ENCODE data around the gene IMMP1L.

IMMP1L gene

DNA sequence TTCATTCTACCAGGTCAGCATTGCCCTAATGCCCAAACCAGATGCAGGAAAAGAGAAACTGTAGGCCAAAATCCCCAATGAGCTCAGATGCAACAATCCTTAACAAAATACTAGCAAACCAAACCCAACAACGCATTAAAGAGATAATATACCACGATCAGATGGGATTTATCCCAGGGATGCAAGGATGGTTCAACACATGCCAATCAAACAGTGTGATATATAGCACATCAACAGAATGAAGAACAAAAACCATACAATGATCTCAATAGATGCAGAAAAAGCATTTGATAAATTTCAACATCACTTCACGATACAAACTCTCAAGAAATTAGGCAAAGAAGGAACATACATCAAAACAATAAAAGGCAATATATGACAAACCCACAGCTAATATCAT, 45.0 kb downstream of the IMMP1L start:
- no peak for DNase-seq

DNA sequence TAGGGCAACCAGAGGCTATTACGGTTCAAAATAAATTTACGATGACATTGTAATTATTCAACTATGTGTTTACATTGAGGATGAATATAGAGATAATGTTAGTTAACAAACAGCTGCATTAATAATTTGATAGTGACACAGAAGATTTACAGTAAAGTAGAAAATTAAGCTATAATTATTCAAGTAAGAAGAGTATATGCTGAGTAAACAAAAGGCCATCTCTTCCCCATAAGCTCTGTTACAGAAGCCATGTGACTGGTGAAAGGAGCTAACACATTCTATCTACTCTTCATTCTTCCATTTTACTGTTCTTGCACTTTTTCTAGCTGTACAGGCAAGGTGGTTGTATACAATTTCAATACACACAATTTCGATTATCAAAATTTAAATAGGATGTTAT, 54.2 kb downstream of the IMMP1L start:
- DNase-seq, result no peak

DNA sequence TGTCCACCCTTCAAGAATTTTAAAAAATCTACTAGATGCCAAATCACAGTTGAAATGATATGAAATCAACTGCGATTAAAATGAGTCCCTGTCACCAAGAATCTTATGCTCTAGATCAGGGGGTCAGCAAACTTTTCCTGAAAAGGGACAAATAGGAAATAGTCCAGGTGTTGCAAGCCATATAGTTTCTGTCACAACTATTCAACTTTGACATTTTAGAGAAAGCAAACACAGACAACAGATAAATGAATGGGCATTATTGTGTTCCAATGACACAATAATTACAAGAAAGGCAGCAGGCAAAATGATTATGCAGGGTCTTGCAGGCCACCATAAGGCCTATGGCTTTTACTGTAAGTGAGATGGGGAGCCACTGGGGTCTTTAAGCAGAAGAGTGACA, 58.6 kb downstream of the IMMP1L start:
- no peak for DNase-seq

DNA sequence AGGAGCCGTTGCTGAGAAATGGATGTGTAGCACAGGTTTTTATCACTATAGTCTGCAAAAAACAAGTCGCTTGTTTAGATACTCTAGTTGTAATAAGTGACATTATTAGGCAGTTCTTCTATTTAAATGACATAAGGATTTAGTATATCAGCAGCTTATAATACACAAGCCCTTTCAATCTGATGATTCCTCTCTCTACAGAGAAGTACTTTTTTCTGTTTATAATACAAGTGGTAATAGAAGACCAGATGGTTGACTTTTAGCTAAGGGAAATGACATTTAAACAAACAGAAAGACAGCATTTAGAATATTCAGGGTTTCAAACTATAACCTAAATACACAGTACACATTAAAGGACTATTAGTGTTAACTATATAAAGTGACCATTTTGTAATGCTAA, 60.4 kb downstream of the IMMP1L start:
- no peak for DNase-seq

DNA sequence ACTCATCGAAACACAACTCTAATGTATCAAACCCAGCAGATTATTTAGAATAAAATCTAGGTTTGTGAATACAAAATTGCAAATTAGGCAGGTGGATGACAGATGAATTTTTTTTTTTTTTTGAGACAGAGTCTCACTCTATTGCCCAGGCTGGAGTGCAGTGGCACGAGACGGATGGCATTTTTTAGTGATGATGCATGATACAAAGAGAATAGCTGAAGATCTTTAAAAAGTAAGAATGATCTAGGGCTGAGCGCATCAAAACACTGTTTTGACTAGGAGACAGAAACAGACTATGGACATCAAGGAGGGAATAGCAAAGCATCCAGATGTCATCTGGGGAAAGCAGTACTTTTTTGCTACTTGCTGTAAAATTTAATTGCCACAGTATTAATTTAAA, 63.8 kb downstream of the IMMP1L start:
- DNase-seq, result no peak

DNA sequence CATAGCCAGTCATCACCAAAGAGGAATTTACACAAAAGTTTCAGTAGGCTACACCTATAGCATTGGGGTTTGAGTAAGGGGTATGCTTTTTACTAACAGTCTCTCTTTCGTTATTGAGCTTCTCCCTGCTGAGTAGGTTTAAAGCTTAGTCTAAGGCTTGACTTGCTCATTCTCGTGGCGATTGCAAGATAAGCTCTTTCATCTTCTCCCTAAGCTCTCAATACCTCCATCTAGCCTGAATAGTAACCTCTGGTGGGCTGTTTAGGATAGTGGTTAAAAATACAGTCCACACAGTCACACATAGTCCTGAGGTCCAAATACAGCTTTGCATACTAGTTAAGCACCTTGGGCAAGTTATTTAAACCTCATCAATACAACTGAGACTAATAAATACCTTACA, 65.6 kb downstream of the IMMP1L start:
- DNase-seq, result no peak

DNA sequence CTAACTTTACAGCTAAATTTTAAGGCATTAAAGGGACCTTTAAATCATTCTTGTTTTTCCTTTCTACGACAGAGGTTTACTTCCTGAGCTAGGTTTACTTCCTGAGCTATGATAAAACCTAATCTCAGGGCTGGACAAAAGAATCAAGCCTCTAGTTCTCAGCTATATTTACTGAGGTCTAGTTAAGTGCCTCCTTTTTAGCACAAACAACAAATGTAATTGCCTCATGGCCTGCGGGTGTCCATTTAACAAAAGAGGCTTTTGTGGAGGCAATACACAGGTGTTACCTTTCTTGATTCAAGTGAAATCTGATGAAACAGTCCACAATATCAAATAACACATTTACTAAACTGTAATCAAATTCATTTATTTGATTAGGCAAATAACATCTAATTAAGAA, 67.3 kb downstream of the IMMP1L start:
- no peak for DNase-seq

DNA sequence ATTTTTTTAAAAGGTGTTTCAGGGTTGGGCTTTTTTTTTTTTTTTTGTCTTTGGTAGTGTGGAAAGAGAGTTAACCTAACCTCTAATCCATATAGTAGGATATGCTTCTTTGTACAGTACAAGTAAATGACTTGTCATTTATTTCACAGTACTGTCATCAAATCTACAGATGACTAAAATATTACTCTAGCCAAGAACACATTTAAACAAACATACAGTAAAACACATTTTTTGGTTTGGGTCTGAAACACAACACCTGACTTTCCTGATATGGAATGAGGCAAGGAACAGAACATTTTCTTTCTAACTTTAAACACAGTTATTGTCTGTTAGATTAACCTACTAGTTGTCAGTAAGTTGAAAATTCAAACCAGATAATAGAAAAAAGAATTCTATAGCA, 68.1 kb downstream of the IMMP1L start:
- no peak for DNase-seq

DNA sequence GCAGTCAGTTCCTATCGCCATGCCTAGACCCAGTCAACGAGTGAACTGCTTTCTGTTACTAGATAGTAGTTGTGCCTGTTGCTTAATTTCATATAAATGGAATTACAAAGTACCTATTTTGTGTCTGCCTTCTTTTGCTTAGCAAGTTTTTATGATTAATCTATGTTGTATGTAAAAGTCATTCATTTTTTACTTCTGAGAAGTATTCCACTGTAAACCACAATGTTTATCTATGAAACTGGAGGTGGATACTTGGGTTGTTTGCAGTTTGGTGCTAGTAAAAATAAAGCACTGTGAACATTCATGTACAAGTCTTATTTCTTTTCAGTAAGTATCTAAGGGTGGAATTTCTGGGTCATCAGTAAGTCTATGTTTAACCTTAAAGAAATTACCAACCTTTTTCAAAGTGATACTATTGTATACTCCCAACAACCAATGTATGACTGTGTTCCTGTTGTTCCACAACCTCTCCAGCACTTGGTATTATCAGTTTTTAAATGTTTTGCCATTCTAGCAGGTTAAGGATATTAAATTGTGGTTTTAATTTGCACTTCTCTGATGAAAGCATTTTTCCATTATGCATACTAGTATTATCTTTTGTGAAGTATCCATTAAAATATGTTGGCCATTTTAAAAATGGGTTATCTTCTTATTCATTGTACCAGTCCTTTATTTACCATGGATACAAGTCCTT, 71.5 kb downstream of the IMMP1L start:
- no peak for DNase-seq

DNA sequence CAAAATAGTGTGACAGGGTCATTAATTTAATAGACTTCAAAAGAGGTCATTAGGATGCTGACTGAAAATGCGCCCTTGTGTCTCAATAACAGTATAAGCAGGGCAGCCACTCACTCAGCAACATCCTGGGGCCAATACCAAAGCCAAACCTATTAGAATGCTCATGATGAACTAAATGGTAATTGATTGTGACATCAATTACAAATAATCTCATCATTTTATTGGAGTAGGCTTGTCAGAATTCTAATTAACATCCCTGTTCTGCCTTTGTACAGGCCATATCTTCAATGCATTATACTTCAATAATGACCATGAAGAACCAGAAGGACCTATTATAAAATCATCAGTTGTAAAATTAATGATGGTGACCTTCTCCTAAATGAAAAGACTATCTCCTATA, 75.6 kb downstream of the IMMP1L start:
- DNase-seq, result no peak

DNA sequence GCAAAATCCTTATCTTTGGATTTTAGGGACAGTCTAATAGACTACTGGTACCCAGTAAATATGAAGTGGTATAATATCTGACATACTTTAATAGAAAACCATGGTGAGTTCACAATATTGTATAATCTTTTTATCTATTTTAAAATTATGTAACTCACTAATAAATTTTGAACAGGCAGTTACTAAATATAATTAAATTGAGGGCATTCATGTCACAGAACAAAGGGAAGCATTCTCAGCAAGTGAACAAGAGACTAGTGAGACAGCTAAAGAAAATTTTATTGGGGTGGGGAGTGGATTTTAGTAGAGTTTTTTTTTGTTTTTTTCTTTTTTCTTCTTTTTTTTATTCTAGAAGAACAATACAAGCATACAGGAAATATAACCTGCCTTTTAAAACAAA, 84.8 kb downstream of the IMMP1L start:
- no peak for DNase-seq

DNA sequence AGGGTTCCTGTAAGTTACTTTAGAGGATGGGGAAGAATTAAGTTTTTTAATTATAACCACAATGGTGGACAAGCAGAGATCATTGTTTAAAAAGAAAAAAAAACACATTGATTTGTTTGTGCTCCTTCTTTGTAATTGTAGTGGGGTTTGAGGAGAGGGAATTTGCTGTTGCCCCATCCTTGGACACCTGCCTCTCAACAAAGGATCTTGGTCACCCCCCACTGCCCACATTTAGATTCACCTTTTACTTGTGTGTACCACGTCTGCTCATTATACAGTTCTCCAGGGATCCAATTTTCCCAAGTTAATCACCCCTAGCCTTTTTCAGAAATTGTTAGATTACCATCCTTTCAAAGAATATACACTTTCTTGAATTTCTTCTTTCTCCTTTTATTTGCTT, 86.7 kb downstream of the IMMP1L start:
- DNase-seq, result no peak

DNA sequence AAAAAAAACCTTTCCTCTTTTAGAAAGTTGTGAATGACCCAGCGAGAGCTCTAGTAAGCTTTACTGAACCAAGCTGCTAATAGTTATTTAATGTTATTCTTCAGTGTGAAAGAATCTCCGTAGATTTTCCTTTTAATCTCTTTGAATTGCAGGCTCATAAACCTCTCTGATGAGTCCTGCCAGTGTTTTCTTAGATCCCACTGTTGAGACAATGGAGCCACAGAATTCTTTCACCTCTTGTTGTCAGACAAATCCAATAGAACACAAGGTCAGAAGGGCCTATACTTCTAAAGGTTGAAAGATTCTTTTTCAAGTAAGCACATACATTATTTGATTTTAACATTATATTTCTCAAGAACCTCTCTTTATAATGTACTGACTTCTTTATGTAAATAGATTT, 87.6 kb downstream of the IMMP1L start:
- DNase-seq, result no peak

DNA sequence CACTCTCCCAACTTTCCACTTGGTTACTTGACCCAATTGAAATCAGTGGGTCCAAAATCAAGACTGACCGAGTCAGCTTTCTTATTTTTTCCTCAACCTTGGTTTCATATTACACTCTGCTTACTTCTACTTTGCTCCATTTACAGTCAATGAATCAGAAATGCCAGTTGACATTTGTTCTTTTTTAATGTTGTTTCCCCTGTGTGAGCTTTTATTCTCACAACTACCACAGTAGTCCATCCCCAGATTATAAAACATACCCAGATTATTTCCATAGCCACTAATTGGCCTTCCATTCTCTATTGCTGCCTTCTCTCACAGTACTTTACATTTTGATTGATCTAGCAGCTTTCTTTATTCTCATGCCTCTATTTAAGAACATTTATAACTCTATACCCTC, 89.8 kb downstream of the IMMP1L start:
- no peak for DNase-seq

DNA sequence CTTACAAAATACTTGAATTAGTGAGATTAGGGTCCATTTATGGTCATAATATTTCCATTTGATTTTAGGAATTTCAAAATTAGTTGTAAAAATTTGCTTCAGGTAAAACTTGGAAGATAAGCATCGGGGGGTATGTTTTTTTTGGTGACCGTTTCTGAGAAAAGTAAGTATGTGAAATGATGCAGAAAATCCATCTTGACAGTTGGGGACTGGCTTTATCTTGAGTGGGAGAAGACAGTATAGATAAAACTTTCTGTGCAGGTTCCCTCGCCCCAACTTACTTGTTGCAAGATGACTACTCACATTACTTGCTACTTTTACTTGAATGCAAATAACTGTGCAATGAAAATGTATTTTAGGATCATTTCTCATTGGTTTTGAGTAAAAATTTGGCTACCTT, 90.3 kb downstream of the IMMP1L start:
- no peak for DNase-seq

DNA sequence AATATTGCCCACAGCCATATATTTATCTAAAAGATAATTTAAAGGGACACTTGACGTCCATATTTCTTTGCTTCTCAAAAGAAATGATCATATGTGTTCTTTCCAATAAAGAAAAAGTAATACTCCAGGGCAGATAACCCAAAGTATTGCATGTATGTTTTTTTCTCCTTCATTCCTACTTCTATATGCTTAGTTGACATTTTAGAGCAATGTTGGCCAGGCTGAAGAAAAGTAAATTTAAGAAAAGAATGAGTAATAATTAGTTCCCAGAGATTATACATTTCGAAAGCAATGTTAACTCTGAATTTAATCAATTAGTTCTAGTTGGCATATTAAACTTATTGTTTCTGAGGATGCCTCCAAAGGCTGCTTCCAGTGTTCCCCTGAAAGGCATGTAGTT, 91.6 kb downstream of the IMMP1L start:
- DNase-seq, result no peak

DNA sequence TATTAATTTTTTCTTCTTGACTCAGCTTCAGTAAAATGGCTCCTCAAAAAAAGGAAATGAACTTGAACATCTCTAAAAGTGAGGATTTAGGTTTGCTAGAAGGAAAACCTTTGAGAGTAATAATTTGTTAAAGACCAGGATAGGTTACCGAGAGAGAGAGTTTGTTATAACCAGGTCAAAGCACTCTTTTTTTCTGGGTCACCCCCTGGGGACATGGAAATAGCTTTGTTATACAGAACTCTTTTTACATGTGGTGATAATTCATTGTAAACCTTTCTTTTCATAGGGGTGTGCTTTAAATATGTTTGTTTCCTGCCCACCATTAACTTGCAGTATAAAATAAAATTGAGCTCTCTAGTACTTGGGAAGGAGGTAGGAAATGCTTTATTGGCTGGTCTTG, 92.1 kb downstream of the IMMP1L start:
- DNase-seq, result no peak

DNA sequence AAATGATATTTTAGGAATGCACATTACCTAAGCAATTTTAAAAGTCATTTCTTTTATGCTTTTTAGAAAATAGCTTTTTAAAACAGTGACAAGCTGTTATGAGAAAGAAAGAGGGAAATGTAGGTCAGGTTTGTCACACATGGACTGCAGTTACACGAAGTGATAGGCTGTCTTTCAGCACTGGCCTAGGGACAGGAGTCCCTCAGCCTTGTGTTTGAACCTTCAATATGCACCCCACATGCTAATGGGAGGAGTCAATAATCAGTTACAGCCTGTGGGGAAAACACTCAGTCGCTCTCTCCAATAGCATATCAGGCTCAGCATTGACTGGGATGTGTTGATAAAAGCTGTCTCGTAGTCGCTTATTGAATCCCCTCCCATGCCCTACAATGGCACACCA, 94.0 kb downstream of the IMMP1L start:
- no peak for DNase-seq

DNA sequence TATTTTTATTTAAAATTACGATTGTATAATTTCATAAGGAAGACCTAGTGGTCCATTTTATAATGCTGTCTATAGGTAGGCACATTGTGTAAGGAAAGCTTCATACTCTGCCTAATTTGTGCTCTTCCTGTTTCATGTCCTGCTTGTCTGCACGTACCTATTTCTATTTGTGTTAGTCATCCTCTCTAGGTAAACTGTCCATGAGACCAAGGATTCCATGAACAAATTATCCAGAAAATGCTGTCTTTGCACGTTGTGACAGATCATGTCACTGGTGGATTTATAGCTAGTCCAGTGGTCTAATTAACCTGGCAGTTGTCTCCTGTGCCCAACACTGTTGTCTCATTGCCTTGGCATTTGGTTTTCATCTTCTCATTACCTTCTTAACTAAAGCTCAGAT, 95.1 kb downstream of the IMMP1L start:
- no peak for DNase-seq

DNA sequence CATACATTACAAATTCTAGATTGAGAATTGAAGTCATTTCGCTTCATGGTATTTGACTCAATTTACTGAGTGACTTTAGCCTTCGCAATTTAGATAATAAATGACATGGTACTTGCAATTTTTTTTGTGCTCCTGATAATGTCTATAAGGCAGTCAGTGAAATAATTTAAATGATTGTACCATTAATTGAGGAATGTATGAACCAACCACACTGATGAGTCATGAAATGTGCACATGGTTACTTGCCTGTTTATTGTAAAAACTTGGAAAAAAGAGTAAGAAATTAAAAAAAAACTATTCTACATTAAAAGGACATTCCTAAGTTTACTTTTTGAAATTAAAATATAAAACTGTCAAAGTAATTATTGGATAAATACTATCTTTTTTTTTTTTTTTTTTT, 96.5 kb downstream of the IMMP1L start:
- DNase-seq, result no peak

DNA sequence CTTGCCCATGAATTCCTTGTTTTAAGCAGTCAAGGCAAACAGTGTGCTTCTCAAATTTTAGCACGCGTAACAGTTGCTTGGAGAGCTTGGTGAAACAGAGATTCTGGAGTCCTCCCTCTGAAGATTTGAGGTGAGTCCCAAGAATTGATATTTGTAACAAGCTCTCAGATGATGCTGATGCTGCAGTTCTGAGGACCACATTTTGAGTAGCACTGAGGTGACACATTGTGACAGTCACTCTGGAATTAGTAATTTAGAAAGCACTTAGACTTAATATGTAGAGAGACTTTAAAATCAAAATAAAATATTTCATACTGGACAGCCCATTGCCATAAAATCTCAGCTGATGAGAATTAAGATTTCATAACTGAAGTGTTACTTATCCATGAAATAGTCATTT, 101.2 kb downstream of the IMMP1L start:
- no peak for DNase-seq

DNA sequence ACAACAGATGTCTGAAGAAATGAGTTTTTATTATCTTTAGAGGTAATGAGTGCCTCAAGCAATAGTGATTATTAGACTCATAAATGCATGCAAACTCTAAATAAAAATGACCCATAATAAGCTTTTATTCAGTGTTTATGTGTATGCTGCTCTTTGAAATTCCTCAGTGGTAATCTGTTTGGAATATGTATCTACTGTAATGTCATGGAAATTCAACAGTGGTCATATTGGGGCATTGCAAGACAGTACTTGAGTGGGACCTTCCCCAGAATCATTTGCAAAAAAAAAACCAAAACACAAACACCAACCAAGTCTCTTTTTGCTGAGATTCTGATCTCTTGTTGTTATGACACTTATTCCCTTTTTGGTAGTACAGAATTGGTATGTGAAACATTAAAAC, 104.8 kb downstream of the IMMP1L start:
- DNase-seq, result no peak

DNA sequence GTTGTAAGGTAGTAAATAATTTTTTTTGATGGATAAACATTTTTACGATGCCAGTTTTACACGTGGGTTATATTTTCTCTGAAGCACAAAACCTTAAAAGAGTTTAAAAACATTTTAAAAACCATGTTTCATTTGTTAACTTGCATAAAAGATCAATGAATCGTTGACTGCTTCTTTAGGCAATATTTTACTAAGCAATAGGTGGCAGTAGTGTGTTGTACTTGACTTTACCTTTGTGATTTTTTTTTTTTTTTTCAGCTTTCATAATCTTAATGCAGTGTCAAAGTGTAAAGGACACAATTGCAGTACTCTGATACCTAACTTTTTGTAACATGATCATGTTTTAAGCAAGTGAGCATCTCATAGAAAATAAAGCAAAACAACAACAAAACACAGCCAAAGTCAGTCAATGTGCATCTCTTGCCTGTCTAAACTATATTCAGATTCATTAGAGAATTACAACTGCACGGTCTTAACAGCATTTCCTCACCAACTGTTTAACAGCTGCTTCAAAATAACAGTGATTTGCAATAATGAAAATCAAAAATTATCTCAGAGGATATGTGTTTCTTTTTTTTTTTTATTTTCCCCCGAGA, 112.1 kb downstream of the IMMP1L start:
- DNase-seq, result no peak

DNA sequence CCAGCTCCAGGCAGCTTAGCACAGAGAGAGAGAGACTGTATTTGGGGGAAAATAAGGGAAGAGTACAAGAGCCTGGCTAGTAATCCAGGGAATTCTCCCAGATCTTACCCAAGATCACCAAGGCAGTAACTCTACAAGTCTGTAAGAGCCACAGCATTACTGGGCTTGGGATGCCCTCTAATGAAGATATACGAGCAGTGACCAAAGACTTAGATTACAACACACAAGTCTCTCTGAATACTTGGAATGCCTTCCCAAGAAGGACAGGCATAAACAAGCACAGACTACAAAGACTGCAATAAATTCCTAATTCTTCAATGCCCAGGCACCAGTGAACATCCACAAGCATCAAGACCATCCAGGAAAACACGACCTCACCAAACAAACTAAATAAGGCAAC, 122.0 kb downstream of the IMMP1L start:
- no peak for DNase-seq

DNA sequence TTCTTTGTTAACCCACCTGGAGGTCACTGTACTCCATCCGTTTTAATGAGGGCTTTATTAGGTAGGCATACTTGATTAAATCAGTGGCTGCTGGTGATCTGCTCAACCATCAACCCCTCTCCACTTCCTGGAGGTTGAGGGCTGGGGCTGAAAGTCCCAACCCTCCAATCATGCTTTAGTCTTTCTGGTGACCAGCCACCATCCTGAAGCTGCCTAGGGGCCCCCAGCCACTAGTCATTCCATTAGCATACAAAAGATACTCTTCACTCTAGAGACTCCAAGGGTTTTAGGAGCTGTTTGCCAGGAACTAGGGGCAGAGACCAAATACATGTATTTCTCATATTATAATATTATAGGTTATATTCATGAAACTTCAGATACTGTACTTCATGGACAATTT, 126.3 kb downstream of the IMMP1L start:
- DNase-seq, result no peak

Measured in T1000 (cell line).